Caco-2 (cell line): ENCODE measurements around the gene APCDD1. TPM values are rescaled to one million over a fixed set of nuclear protein-coding genes. Genes with fewer than 3 reads are reported as not detected.

Experiments
- Bru-seq: library from RNA; stranded (reverse); fragments of 400-500 nt; gene quantifications from one replicate; lab custom pipeline; 2021; lab: Mats Ljungman, UMichigan
- BruChase-seq, 2 experiments: library from RNA; stranded (reverse); fragments of 400-500 nt; gene quantifications; one replicate each; lab custom pipeline; 2021; lab: Mats Ljungman, UMichigan
- BruUV-seq: library from RNA; stranded (reverse); fragments of 400-500 nt; replicated peaks from 2 replicates; lab custom pipeline; 2021; lab: Mats Ljungman, UMichigan
- CTCF ChIA-PET: fragments of 300-600 bp; sonication (Branson Sonifier 250); formaldehyde crosslinking; loops from one replicate; lab custom pipeline; 2022; ENCODE audit warnings: antibody characterized with exemption; lab: Charles Lee
- POLR2A ChIA-PET: fragments of 300-600 bp; sonication (Branson Sonifier 250); formaldehyde crosslinking; loops from one replicate; lab custom pipeline; 2022; ENCODE audit warnings: antibody characterized with exemption; lab: Charles Lee
- DNase-seq, 2 experiments: peaks; one replicate each; pipeline versions ENCODE4 v3.0.0 to v3.0.0-alpha.2; 2020 to 2022
- H3K27me3 ChIP-seq: replicated peaks from 2 replicates; pipeline ENCODE4 v1.6.0; 2011; ENCODE audit warnings: low read length; ENCODE audit not compliant: control insufficient read depth, insufficient read depth
- H3K36me3 ChIP-seq: 2 replicates; pipeline ENCODE4 v1.5.1; 2011; ENCODE audit warnings: low read length; ENCODE audit not compliant: control insufficient read depth, insufficient read depth
- H3K4me1 ChIP-seq: fragments of 250-450 bp; sonication (Bioruptor Pico); 2 replicates; pipeline ENCODE4 v1.5.1; 2020; ENCODE audit warnings: mild to moderate bottlenecking
- H3K4me3 ChIP-seq: 2 replicates; pipeline ENCODE4 v1.5.1; 2011; ENCODE audit warnings: low read depth, mild to moderate bottlenecking, control low read depth, low read length
- H3K9me3 ChIP-seq: fragments of 250-450 bp; sonication (Bioruptor Pico); 2 replicates; pipeline ENCODE4 v1.5.1; 2020; ENCODE audit warnings: mild to moderate bottlenecking, moderate library complexity
- H3K27ac Mint-ChIP-seq: one replicate; pipeline ENCODE4 v1.8.0; 2022; ENCODE audit warnings: mixed read lengths; ENCODE audit not compliant: unreplicated experiment
- H3K27me3 Mint-ChIP-seq: one replicate; pipeline ENCODE4 v1.8.0; 2022; ENCODE audit warnings: mixed read lengths; ENCODE audit not compliant: insufficient read depth, unreplicated experiment
- H3K36me3 Mint-ChIP-seq: one replicate; pipeline ENCODE4 v1.8.0; 2022; ENCODE audit warnings: mild to moderate bottlenecking, mixed read lengths; ENCODE audit not compliant: insufficient read depth, unreplicated experiment
- H3K4me1 Mint-ChIP-seq: one replicate; pipeline ENCODE4 v1.8.0; 2022; ENCODE audit warnings: low read depth, mixed read lengths; ENCODE audit not compliant: unreplicated experiment
- H3K4me3 Mint-ChIP-seq: one replicate; pipeline ENCODE4 v1.8.0; 2022; ENCODE audit warnings: mild to moderate bottlenecking, moderate library complexity, mixed read lengths; ENCODE audit not compliant: unreplicated experiment
- H3K9me3 Mint-ChIP-seq: one replicate; pipeline ENCODE4 v1.8.0; 2022; ENCODE audit warnings: mixed read lengths; ENCODE audit not compliant: unreplicated experiment
- CTCF ChIP-seq, 2 experiments: fragments of 200-600 bp in 1 of 2; IDR thresholded peaks; 1 replicate in 1 of 2; 2 replicates in 1 of 2; pipeline versions ENCODE4 v1.5.1 to v1.8.0; 2011 to 2022; ENCODE audit warnings: antibody characterized with exemption in 1 of 2, control low read depth in 1 of 2, inconsistent platforms in 1 of 2, low read depth in 1 of 2, low read length in 1 of 2, mild to moderate bottlenecking in 1 of 2, moderate library complexity in 1 of 2; ENCODE audit not compliant: insufficient read depth in 1 of 2, severe bottlenecking in 1 of 2, unreplicated experiment in 1 of 2
- intact Hi-C: fragments of 100-400 bp; cut with micrococcal nuclease; formaldehyde crosslinking; loops from one replicate; pipeline ENCODE4 v1.10.0; 2022; ENCODE audit not compliant: unreplicated experiment
- long read RNA-seq: library from polyadenylated mRNA; stranded (forward); transcript quantifications from one replicate; pipeline ENCODE4 v2.0.0, GENCODE V29; 2022
- total RNA-seq: library from RNA; stranded (reverse); gene quantifications from 2 replicates; pipeline ENCODE4 v1.2.3, GENCODE V29; 2022

The APCDD1 gene
- total RNA-seq (1.5 and 2.0 TPM in 2 replicates), Bru-seq, nascent RNA (percentile 36 among the genes with signal in this experiment), BruChase-seq, experiment 1, labeled RNA remaining after a 2-hour chase (percentile 30 among the genes with signal in this experiment), BruChase-seq, experiment 2, labeled RNA remaining after a 6-hour chase (percentile 22 among the genes with signal in this experiment)
- long read RNA-seq, partial matches to known transcripts, result 1 of 2 reads
- long read RNA-seq, other reads (novel, unspliced or antisense), result 0 of 2 reads

GRCh38 chr18:10453806-10454680 lies at the start of gene APCDD1:
Gene APCDD1 (plus strand): TSS chr18:10454635. CDS start chr18:10454982, 347 bp downstream.
- POLR2A ChIA-PET, result no interaction called here
- Mint-ChIP-seq H3K36me3 (no peaks in the 10 kb centered on the region), H3K27ac (no peak within 1 kb of the TSS), H3K27me3 (peaks cover 16% of the 10 kb centered on the region), H3K4me3 (peak within 1 kb of the TSS; percentile 69), H3K9me3 (no peaks in the 10 kb centered on the region), H3K4me1 (no peaks in the 10 kb centered on the region)
- H3K9me3 ChIP-seq, result no peaks in the 10 kb centered on the region
- peaks cover 5% of the 10 kb centered on the region for H3K27me3 ChIP-seq
- peak within 1 kb of the TSS; percentile 50 for H3K4me3 ChIP-seq
- BruUV-seq, result no TSS peak
- TF ChIP-seq CTCF (IDR thresholded peaks at IDR 0.05; ENCODE audit: insufficient read depth in 1 of 2, low read depth in 1 of 2, low read length in 1 of 2, severe bottlenecking in 1 of 2, unreplicated experiment in 1 of 2), result no peak
- peak in 1 of 2 experiments; percentile 61 for DNase-seq
- H3K36me3 ChIP-seq, result no peaks in the 10 kb centered on the region
- intact Hi-C loops, result no loop called here
- CTCF ChIA-PET, result no interaction called here
- H3K4me1 ChIP-seq, result peaks cover 5% of the 10 kb centered on the region; the same call in 1 of the 2 replicates

GRCh38 chr18:10405014-10405493 lies 49.4 kb upstream of the APCDD1 start:
- BruUV-seq, result no TSS peak
- TF ChIP-seq CTCF (IDR thresholded peaks at IDR 0.05; ENCODE audit: insufficient read depth in 1 of 2, low read depth in 1 of 2, low read length in 1 of 2, severe bottlenecking in 1 of 2, unreplicated experiment in 1 of 2), result no peak
- Mint-ChIP-seq H3K4me3 (no peak overlapping the region), H3K27ac (no peak overlapping the region), H3K36me3 (no peaks in the 10 kb centered on the region), H3K9me3 (peaks cover 8% of the 10 kb centered on the region), H3K4me1 (peaks cover 12% of the 10 kb centered on the region), H3K27me3 (no peaks in the 10 kb centered on the region)
- POLR2A ChIA-PET, result no interaction called here
- intact Hi-C loops, result no loop called here
- H3K9me3 ChIP-seq, result no peaks in the 10 kb centered on the region
- no peak for DNase-seq
- no peaks in the 10 kb centered on the region; the same call in 1 of the 2 replicates for H3K27me3 ChIP-seq
- CTCF ChIA-PET, result no interaction called here
- no peak overlapping the region for H3K4me3 ChIP-seq
- peaks cover 13% of the 10 kb centered on the region for H3K4me1 ChIP-seq
- no peaks in the 10 kb centered on the region for H3K36me3 ChIP-seq
